Stimulated activated CD4-positive, alpha-beta T cell treated with anti-CD3 and anti-CD28 coated beads, Interleukin-1b, Interleukin-23, amount 100 ng/mL, for 24 hours (primary cell): Measurements from ENCODE around the gene PCYT2.

ENCODE experiments used
- DNase-seq, 4 experiments: peaks; one replicate each; pipeline ENCODE4 v3.0.0-alpha.2; 2020; ENCODE audit warnings: low read depth in 4 of 4, low spot score in 1 of 4

The PCYT2 gene

DNA sequence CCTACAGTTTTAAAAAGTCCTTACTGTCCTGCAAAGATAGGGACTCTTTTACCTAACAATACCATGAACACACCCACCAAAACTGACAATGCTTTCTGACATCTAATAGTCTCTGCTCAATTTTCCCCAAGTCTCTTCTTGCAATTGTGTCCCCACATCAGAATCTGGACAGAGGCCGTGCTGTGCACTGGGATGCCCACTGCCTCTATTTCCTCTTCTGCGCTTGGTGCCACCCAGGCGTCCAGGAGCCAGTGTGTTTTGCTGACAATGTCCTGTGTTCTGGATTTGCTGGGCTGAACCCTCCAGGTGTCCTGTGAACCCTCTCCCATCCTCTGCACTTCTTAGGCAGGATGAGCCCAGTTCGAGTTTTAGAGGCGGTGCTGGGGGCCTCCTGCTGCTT lies 33.6 kb downstream of the PCYT2 start:
- no peak for DNase-seq

GRCh38 chr17:81871387-81872230 lies 39.6 kb downstream of the PCYT2 start:
- DNase-seq = peak in 3 of 4 experiments; percentile 87 to 94 (median 94)

DNA sequence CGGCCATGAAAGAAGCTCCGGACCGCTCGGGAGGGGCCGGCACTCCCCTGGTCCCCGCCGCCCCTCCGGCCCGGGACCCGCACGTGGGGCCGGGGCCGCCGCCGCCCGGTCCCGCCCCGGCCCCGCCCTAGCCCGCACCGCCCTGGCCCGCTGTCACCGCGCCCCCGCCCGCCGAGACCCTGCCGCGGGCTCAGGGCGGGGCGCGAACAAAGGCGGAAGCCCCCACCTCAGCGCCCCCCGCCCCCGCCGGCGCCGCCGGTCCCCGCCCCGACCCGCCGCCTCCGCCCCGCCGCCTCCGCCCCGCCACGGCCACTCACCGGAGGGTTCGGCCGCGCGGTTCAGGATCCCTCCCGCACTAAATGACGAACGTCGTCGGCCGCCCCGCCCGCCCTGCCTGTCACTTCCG lies 40.2 kb downstream of the PCYT2 start, which contains the start of gene ARHGDIA:
Gene ARHGDIA (minus strand): TSS at position 357 of the 406 bp plus-strand sequence. CDS start 1,407 bp downstream, outside the sequence.
- DNase-seq = peak in 1 of 4 experiments; percentile 91

- DNase-seq = no peak
Observed at GRCh38 chr17:81870131-81870980, 40.8 kb downstream of the PCYT2 start.

DNA sequence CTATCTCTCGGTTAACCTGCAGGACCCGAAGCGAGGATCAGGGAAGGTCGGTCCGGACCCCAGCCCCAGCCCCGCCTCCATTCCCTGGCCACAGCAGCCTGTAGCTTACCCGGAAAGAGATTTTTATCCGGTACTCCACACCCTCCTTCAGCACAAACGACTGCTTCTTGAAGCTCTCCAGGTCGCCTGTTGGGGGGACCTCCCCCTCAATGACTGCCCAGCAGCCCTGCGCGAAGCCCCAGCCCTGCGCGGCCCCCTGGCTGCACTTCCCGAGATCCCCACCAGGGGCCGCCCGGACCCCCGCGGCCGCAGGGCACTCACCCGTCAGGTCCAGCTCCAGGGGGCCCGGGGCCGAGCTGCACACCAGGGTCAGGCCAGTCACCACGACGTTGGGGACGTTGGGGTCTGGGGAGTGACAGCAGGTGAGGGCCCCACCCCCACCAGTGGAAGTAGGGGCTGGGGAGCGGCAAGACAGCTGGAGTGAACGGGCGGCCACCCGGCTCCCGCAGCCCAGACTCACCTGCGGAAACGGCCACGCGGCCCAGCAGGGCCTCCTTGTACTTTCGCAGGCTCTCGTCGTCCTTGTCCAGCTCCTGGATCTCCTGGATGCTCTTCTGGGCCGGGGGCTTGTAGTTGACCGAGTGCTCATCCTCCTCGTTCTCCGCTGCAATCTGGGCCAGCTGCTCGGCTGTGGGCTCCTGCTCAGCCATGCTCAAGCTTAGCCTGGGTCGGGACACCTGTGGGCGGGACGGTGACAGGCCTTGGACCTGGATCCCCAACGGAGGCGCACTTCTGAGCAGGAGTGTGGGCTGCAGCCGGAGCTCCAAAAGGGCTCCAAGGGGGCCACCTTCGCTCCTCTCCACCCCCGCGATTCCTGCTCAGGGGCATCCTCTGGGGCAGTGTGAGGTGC lies 41.7 kb downstream of the PCYT2 start:
- DNase-seq = no peak

GRCh38 chr17:81868674-81869220 lies 42.5 kb downstream of the PCYT2 start:
- DNase-seq = no peak

DNA sequence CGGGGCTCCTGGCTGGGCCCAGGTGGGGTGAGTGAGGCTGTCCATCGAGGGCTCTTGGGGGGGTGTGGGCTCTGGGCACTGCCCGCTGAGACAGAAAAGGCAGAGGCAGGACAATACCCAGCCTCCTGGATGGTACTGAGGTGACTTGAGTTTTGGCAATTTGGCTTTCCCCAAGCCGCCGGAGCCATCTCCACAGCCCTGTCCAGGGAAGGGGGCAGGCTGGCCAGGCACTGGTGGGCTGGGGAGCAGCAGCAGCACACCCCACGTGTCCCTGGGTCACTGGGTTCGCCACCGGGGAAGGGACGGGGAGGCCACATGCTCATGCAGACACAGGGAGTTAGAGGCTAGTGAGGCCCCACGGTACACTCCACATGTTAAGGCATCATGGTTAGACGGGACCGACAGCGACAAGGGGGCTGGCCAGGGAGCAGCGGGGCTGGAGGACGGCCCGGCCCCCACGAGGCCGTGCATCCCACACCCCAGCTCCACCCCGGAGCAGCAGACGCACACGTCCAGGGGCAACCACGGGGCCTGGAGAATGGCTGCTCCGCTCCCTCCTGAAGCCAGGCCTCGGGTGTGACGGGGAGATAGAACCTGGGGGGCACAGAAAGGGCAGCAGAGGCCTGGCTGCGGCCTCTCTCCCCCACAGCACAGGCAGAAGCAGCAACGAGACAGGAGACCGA lies 43.1 kb downstream of the PCYT2 start:
- no peak for DNase-seq

DNA sequence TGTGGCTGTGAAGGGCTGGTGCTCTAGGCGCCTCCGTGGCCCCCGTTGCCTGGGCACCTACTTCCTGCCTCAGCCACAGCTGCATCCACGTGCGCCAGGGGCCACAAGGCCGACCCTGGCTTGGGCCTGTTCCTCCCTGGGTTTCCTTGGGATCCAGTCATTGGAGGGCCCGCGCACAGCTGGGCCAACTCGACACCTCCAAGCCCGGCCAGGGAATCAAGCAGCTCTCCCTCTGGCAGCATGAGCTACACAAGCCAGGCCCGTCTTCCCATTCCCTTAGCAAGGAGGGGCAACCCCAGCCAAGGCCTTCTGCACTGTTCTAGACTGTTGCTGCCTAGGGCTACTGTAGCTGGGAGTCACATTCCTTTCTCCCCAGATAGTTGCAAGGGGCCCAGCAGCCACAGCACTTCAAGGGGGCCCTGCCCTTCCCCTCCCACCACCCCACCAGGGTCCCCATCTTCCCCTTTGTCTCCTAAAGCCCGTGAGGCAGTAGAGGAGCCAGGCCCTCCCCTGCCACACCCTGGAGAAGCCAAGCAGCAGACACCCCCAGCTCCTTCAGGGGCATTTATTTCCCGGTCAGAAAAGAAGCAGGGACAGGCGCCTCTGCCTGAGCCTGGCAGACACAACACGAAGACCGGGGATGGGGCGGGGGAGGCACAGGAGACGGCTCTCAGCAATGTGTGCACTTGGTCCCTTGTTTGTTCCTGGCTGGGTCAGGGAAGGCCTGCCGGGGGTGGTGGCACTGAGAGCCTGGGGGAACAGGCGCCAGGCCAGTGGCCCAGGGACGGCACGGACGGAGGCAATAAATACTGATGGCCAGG lies 43.8 kb downstream of the PCYT2 start:
- no peak for DNase-seq

GRCh38 chr17:81866440-81867169 lies 44.6 kb downstream of the PCYT2 start:
- DNase-seq = no peak

GRCh38 chr17:81865733-81866439 lies 45.3 kb downstream of the PCYT2 start:
- no peak for DNase-seq

DNA sequence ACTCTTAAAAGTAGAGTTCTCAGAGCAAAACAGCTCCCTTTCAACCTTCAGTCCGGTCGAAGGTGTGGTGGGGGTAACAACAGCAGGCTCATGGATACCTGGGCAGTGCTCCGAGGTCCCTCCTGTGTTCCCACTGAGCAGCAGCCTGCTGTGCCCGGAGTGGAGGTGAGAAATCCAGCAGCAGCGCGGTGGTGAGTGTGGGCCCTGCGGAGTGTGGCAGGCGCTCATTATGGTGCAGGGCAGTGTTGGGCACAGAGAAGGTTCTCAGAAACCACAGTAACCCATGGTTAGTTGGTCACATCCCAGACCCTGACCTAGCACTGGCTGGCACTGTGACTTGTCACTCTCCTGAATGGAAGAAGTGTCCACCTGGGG lies 45.9 kb downstream of the PCYT2 start:
- no peak for DNase-seq

DNA sequence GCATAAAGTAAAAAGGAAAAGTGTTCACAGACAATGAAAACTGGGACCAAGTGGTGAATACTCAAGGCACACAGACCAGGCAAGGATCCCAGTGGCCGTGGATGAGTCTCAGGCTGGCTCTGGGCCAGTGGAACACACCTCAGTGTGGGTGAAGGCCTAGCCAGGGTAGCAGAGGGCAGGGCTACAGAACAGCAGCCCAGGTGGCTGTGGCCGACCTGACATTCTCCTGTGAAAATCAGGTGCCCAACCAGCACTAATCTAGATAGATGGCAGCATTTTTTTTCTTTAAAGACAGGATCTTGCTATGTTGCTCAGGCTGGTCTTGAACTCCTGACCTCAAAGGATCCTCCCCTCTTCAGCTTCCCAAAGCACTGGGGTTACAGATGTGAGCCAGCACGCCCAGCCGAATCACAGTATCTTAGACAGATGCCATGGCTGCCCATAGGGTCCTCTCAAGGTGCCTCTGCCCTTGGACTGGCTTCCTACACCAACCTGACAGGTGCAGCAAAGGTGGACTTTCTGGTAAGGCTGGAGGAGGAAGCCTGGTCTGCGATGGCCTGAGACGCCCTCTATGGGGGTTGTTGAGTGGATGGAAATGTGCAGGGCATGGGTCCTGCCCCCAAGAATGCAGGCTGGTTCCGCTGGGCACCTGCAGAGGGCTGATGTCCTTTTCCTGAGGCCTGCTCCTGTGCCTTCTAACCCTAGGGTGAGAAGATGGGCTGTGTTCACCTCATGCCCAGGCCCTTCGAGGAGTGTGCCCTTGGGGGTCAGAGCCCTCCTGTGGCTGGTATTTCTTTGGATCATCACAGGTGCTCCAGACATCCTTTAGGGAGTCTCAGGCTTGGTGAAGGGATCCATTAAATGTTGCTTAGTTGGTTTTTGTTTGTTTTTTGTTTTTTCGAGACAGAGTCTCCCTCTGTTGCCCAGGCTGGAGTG lies 47.1 kb downstream of the PCYT2 start:
- DNase-seq = no peak

DNA sequence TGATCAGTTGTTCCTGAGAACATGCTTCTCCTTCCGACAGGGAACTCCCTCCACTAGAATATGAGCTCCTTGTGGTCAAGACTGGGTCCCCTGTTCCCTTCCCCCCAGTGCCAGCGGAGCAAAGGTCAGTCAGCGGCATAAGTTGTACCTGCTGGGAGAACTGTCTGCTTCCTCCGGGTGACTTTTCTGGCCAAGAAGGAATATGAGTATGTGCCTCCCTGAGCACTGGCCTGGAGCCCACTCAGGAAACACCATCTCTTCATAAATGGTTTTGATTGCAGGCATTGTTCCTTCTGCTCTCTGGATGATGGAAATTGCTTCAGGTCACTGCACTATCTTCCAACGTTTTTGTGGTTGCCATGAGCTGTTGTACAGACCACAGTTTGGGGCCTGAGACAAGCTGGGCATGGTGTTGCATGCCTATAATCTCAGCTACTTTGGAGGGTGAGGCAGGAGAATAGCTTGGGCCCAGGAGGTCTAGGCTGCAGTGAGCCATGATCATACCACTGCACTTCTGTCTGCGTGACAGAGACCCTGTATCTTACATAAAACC lies 48.0 kb downstream of the PCYT2 start:
- DNase-seq = no peak

- peak; percentile 98 to 99 (median 98) for DNase-seq
Observed at GRCh38 chr17:81860756-81861568, 50.2 kb downstream of the PCYT2 start.

GRCh38 chr17:81859906-81860755 lies 51.1 kb downstream of the PCYT2 start, which contains the start of gene P4HB:
Gene P4HB (minus strand): TSS chr17:81860535. CDS start chr17:81860471, 64 bp downstream.
- DNase-seq = peak in 2 of 4 experiments; percentile 82 to 91
